Neural progenitor cell (in vitro differentiated cells): ENCODE results near the gene E2F6. TPM values are rescaled to one million over a fixed set of nuclear protein-coding genes. Genes with fewer than 3 reads are reported as not detected.

Source experiments
- DNase-seq: peaks from one replicate; pipeline ENCODE4 v3.0.0-alpha.2; 2016; ENCODE audit warnings: low spot score
- H2AFZ ChIP-seq: fragments of 200-600 bp; sonication (generic); replicated peaks from 2 replicates; pipeline ENCODE4 v1.6.1; 2016; ENCODE audit warnings: antibody characterized with exemption
- H3F3A ChIP-seq: fragments of 200-600 bp; sonication (generic); 2 replicates; pipeline ENCODE4 v1.6.1; 2016; ENCODE audit warnings: antibody characterized with exemption, low read depth
- H3K27ac ChIP-seq: fragments of 200-600 bp; sonication (generic); 2 replicates; pipeline ENCODE4 v1.5.1; 2016; ENCODE audit warnings: mild to moderate bottlenecking
- H3K27me3 ChIP-seq: fragments of 200-600 bp; sonication (generic); 2 replicates; pipeline ENCODE4 v1.6.1; 2016; ENCODE audit warnings: mild to moderate bottlenecking, moderate library complexity
- H3K36me3 ChIP-seq: fragments of 200-600 bp; sonication (generic); 2 replicates; pipeline ENCODE4 v1.5.1; 2016
- H3K4me1 ChIP-seq: fragments of 200-600 bp; sonication (generic); 2 replicates; pipeline ENCODE4 v1.6.1; 2016; ENCODE audit warnings: mixed run types
- H3K4me2 ChIP-seq: fragments of 200-600 bp; sonication (generic); 2 replicates; pipeline ENCODE4 v1.6.1; 2016
- H3K4me3 ChIP-seq: fragments of 200-600 bp; sonication (generic); 2 replicates; pipeline ENCODE4 v1.5.1; 2016
- H3K79me2 ChIP-seq: fragments of 200-600 bp; sonication (generic); 2 replicates; pipeline ENCODE4 v1.6.1; 2016; ENCODE audit warnings: low read depth
- H3K9ac ChIP-seq: fragments of 200-600 bp; sonication (generic); 2 replicates; pipeline ENCODE4 v1.6.1; 2016
- H3K9me3 ChIP-seq: fragments of 200-600 bp; sonication (generic); 2 replicates; pipeline ENCODE4 v1.5.1; 2016; ENCODE audit warnings: low read depth
- H4K20me1 ChIP-seq: fragments of 200-600 bp; sonication (generic); 2 replicates; pipeline ENCODE4 v1.6.1; 2016; ENCODE audit warnings: low read depth
- H3K27ac Mint-ChIP-seq: 3 replicates; pipeline ENCODE4 v1.8.0; 2021; ENCODE audit warnings: mixed read lengths
- H3K27me3 Mint-ChIP-seq: 2 replicates; pipeline ENCODE4 v1.8.0; 2022; ENCODE audit warnings: low read depth, mild to moderate bottlenecking, inconsistent platforms, moderate library complexity, mixed read lengths; ENCODE audit not compliant: insufficient read depth
- H3K36me3 Mint-ChIP-seq: 3 replicates; pipeline ENCODE4 v1.8.0; 2021; ENCODE audit warnings: mixed read lengths
- H3K4me1 Mint-ChIP-seq: 3 replicates; pipeline ENCODE4 v1.8.0; 2021; ENCODE audit warnings: mixed read lengths
- H3K4me3 Mint-ChIP-seq: 3 replicates; pipeline ENCODE4 v1.8.0; 2021; ENCODE audit warnings: mild to moderate bottlenecking, moderate library complexity, mixed read lengths
- H3K9me3 Mint-ChIP-seq: 3 replicates; pipeline ENCODE4 v1.8.0; 2020; ENCODE audit warnings: mixed read lengths
- EZH2 ChIP-seq: fragments of 200-600 bp; sonication (generic); IDR thresholded peaks from 2 replicates; pipeline ENCODE4 v1.6.1; 2017; ENCODE audit warnings: antibody characterized with exemption, mild to moderate bottlenecking, moderate library complexity
- EZH2phosphoT487 ChIP-seq: fragments of 200-600 bp; sonication (generic); IDR thresholded peaks from 2 replicates; pipeline ENCODE4 v1.6.1; 2017; ENCODE audit warnings: antibody characterized with exemption
- total RNA-seq: library from RNA; depleted of rRNA; stranded (reverse); fragments of >200 nt; gene quantifications from 2 replicates; pipeline ENCODE4 v1.2.3, GENCODE V29; 2015; ENCODE audit warnings: low replicate concordance
- TF ChIP-seq, protein P1 (sequence below): fragments of 200-600 bp; sonication (generic); IDR thresholded peaks from 2 replicates; pipeline ENCODE4 v1.5.1; 2017; ENCODE audit warnings: antibody characterized with exemption, mild to moderate bottlenecking

E2F6 gene
- total RNA-seq, 1 donor from 2014 or later: 36.3 TPM

DNA sequence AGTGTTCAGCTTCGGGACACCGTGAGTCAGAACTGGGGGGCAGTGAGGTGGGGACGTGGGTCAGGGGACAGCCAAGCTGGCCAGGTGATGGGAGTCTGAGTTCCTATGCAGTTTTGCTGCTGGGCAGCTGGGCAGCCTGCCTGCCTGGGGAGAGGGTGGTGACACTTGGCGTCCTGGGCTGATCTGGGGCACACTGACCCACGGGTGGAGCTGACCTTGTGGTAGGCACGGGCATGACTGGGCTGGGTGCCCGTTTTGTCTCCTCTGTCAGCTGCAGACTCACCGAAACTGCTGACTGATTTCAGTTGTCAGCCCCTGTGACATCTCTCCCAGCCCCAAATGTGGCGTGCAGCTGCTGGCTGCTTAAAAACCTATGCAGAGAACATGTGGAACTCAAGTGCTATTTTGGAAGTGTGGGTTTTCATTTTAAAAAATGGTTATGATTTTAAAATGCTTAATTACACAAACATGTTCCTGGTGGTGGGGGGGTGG lies 32.6 kb upstream of the E2F6 start:
- Histone ChIP-seq H3K4me3 (peak overlapping the region; percentile 9), H2AFZ (no peak overlapping the region), H3F3A (peaks cover 46% of the 10 kb centered on the region), H3K9ac (no peak overlapping the region), H3K36me3 (no peaks in the 10 kb centered on the region), H3K4me2 (peak overlapping the region; percentile 69), H3K4me1 (peaks cover 41% of the 10 kb centered on the region), H3K27ac (peak overlapping the region; percentile 75), H3K27me3 (no peaks in the 10 kb centered on the region), H3K79me2 (peaks cover 89% of the 10 kb centered on the region), H4K20me1 (peaks cover 77% of the 10 kb centered on the region), H3K9me3 (no peaks in the 10 kb centered on the region)
- TF ChIP-seq EZH2 (no peak), EZH2phosphoT487 (no peak)
- TF ChIP-seq, protein P1, sequence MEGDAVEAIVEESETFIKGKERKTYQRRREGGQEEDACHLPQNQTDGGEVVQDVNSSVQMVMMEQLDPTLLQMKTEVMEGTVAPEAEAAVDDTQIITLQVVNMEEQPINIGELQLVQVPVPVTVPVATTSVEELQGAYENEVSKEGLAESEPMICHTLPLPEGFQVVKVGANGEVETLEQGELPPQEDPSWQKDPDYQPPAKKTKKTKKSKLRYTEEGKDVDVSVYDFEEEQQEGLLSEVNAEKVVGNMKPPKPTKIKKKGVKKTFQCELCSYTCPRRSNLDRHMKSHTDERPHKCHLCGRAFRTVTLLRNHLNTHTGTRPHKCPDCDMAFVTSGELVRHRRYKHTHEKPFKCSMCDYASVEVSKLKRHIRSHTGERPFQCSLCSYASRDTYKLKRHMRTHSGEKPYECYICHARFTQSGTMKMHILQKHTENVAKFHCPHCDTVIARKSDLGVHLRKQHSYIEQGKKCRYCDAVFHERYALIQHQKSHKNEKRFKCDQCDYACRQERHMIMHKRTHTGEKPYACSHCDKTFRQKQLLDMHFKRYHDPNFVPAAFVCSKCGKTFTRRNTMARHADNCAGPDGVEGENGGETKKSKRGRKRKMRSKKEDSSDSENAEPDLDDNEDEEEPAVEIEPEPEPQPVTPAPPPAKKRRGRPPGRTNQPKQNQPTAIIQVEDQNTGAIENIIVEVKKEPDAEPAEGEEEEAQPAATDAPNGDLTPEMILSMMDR: no peak
- Mint-ChIP-seq H3K36me3 (peaks cover 27% of the 10 kb centered on the region), H3K4me3 (peak overlapping the region; percentile 80), H3K27me3 (peaks cover 18% of the 10 kb centered on the region), H3K27ac (peak overlapping the region; percentile 99), H3K9me3 (peaks cover 13% of the 10 kb centered on the region), H3K4me1 (peaks cover 75% of the 10 kb centered on the region)
- DNase-seq: peak; percentile 36

DNA sequence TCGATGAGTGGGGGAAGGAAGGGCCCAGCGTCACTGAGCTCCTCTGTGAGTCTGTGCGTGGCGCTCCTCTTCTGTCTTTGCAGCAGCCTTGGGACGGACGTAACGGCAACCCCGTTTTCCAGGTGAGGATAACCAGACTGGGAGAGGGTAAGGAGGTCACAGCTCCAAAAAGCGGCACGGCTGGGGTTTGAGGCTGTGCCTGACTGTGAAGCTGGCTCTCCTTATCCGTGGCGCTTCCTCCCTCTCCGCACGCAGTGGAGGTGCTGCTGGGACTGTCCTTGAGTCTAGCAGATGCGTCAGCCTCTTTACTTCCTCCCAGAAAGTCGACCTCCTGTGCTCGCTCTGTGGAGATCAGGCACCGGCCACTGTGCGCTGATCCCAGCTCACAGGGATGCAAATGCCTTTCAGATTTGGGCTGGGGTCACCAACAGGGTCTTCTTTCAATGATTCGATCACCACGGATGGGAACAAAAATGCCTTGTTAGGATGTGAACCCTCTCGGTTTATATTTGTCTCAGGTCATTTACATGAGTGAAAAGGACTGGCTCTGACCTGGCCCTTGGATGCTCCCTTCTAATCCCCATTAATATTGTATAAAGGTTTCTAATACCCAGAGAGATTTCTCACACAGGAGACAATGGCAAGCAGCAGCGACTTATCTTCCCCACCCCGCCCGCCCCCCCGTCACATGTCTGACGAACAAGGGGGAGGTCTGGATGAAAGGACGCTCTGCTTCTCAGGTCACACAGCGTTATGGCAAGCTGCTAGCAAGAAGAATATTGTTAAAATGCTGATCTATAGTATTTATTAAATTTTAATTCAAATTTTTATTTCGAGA lies 30.1 kb upstream of the E2F6 start:
- peaks cover 12% of the 10 kb centered on the region for H3K9me3 Mint-ChIP-seq
- H3K27ac Mint-ChIP-seq: peak overlapping the region; percentile 97
- Histone ChIP-seq H3F3A (peaks cover 46% of the 10 kb centered on the region), H2AFZ (no peak overlapping the region), H3K9ac (no peak overlapping the region), H4K20me1 (peaks cover 98% of the 10 kb centered on the region), H3K79me2 (peaks cover 94% of the 10 kb centered on the region), H3K27ac (peak overlapping the region; percentile 65), H3K4me3 (peak overlapping the region; percentile 31), H3K9me3 (no peaks in the 10 kb centered on the region), H3K27me3 (no peaks in the 10 kb centered on the region), H3K4me1 (peaks cover 47% of the 10 kb centered on the region), H3K4me2 (peak overlapping the region; percentile 79), H3K36me3 (no peaks in the 10 kb centered on the region)
- TF ChIP-seq EZH2phosphoT487: no peak
- TF ChIP-seq, protein P1: no peak
- no peak for TF ChIP-seq EZH2
- H3K4me1 Mint-ChIP-seq: peaks cover 92% of the 10 kb centered on the region
- peaks cover 13% of the 10 kb centered on the region for H3K27me3 Mint-ChIP-seq
- peaks cover 26% of the 10 kb centered on the region for H3K36me3 Mint-ChIP-seq
- DNase-seq: peak; percentile 76
- H3K4me3 Mint-ChIP-seq: peak overlapping the region; percentile 81

GRCh38 chr2:11494310-11494709 lies 28.3 kb upstream of the E2F6 start:
- peaks cover 38% of the 10 kb centered on the region for H3K4me1 ChIP-seq
- H2AFZ ChIP-seq: no peak overlapping the region
- Mint-ChIP-seq H3K27ac (peak overlapping the region; percentile 97), H3K9me3 (peaks cover 26% of the 10 kb centered on the region), H3K4me1 (peaks cover 82% of the 10 kb centered on the region), H3K4me3 (peak overlapping the region; percentile 65), H3K36me3 (peaks cover 38% of the 10 kb centered on the region), H3K27me3 (peaks cover 13% of the 10 kb centered on the region)
- peaks cover 36% of the 10 kb centered on the region for H3F3A ChIP-seq
- no peak overlapping the region for H3K4me3 ChIP-seq
- peaks cover 91% of the 10 kb centered on the region for H4K20me1 ChIP-seq
- peaks cover 3% of the 10 kb centered on the region for H3K36me3 ChIP-seq
- H3K27ac ChIP-seq: no peak overlapping the region
- H3K27me3 ChIP-seq: no peaks in the 10 kb centered on the region
- no peak for TF ChIP-seq EZH2phosphoT487
- no peak for TF ChIP-seq EZH2
- TF ChIP-seq, protein P1: no peak
- H3K9ac ChIP-seq: no peak overlapping the region
- H3K4me2 ChIP-seq: no peak overlapping the region
- no peak for DNase-seq
- no peaks in the 10 kb centered on the region for H3K9me3 ChIP-seq
- H3K79me2 ChIP-seq: peaks cover 94% of the 10 kb centered on the region
